GM20000 (cell line): ENCODE data around the gene CDKL5.

Experiments
- DNase-seq: peaks from one replicate; pipeline ENCODE4 v3.0.0; 2012; ENCODE audit warnings: low spot score
- CTCF ChIP-seq: IDR thresholded peaks from 2 replicates; pipeline ENCODE4 v1.5.1; 2012; ENCODE audit warnings: mild to moderate bottlenecking, control low read depth; ENCODE audit errors: extremely low read depth, missing control alignments

The CDKL5 gene

DNA sequence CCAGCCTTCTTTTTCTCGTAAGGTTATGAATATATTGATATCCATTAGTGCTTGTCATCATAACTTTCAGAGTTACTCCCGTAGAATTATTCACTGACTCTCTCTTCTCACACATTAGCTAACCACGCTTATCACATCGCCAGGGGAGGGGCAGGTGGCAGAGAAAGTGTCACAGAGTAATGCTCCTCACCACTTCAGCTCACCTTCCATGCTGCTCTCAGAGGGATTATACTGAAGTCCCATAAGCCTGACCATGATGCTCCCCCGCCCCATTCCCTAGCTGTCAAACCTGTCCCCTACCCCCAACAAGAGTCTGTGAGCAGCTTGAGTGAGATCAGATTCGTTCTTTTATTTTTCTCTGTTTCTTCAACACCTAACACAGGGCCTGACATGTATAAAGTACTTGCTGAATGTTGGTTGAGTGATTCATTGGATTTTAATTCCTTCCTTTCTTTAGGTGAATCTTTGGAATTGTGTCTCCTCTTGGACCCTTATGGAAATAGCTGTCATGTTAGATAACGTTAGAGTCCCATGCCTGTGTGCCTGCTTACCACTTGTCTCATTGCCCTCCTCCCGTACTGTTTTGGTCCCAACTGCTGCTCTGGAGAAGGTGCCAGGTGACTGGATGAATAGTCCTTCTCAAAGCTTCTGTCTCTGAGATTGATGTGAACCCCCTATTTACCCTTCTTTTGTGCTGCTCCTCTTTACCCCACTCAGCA lies 191.4 kb downstream of the CDKL5 start:
- no peak for TF ChIP-seq CTCF
- DNase-seq = no peak

GRCh38 chrX:18617407-18617750 lies 192.0 kb downstream of the CDKL5 start:
- DNase-seq = no peak

GRCh38 chrX:18619288-18619687 lies 193.9 kb downstream of the CDKL5 start:
- no peak for DNase-seq

More at GRCh38 chrX:18617407-18617750, 192.0 kb downstream of the CDKL5 start:
- no peak for TF ChIP-seq CTCF

GRCh38 chrX:18620349-18620748 lies 194.9 kb downstream of the CDKL5 start:
- no peak for TF ChIP-seq CTCF
- DNase-seq = peak; percentile 3

More at GRCh38 chrX:18619288-18619687, 193.9 kb downstream of the CDKL5 start:
- TF ChIP-seq CTCF = no peak

DNA sequence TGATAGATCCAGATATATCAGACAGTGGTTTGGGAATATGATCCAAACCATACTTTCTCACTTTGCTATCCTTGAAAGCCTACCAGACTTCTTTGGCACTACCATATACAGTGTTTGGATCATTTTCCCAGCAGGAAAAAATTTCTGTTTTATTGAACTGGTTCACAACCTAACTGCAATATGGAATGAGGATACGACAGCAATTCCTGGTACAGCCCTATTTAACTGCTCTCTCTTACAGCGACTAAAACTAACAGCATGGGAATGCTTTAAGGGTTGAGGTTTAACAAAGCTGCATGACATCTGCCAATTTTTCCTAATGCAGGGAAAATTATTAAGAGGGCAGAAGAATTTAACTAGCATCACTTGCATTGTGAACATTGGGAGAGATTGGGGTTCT lies 199.2 kb downstream of the CDKL5 start:
- TF ChIP-seq CTCF = no peak
- DNase-seq = no peak

- DNase-seq = no peak
- no peak for TF ChIP-seq CTCF
These were observed 205.5 kb downstream of the CDKL5 start for GRCh38 chrX:18630934-18631333.

DNA sequence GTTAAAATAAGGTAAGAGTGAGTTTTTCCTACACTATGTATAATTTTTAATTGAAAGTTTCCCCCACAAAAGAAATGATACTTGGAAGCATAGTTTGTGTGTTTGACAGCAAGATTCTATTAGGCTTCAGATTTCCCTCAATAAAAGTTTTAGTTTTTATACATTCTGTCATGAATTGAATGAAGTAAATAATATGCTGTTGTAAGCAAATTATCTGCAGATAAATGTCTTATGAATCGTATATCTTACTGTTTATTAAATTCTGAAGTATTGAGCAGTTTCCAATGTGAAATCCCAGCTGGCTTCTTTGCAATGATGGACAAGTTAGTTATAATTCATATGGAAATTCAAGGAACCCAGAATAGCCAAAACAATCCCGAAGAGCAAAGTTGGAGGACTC lies 213.0 kb downstream of the CDKL5 start:
- DNase-seq = no peak
- TF ChIP-seq CTCF = no peak
